Endothelial cell of umbilical vein (primary cell): ENCODE measurements around the gene VAV2. TPM values are rescaled to one million over a fixed set of nuclear protein-coding genes. Genes with fewer than 3 reads are reported as not detected.

Source experiments
- BruUV-seq: library from RNA; stranded (reverse); fragments of 400-500 nt; replicated peaks from 2 replicates; lab custom pipeline; 2021; lab: Mats Ljungman, UMichigan
- CTCF ChIA-PET: fragments of 300-600, 350-600 bp; sonication (Branson Sonifier 250); formaldehyde crosslinking; loops from one replicate; lab custom pipeline; 2021; ENCODE audit warnings: antibody characterized with exemption, inconsistent platforms; lab: Charles Lee
- POLR2A ChIA-PET: fragments of 300-600, 350-600 bp; sonication (Branson Sonifier 250); formaldehyde crosslinking; loops from one replicate; lab custom pipeline; 2021; ENCODE audit warnings: antibody characterized with exemption, inconsistent platforms; lab: Charles Lee
- DNase-seq: peaks from one replicate; pipeline ENCODE4 v3.0.0-alpha.2; 2011; ENCODE audit warnings: low read depth, low spot score
- FAIRE-seq: peaks from 2 replicates; lab custom pipeline; 2011; peaks lifted over from hg19 to GRCh38; lab: Jason Lieb, UNC
- H2AFZ ChIP-seq: 2 replicates; pipeline ENCODE4 v1.6.0; 2012; ENCODE audit warnings: low read depth, low read length, control low read depth, inconsistent platforms
- H3K27ac ChIP-seq: 2 replicates; pipeline ENCODE4 v1.5.1; 2011; ENCODE audit warnings: low read depth, mild to moderate bottlenecking, control low read depth, low read length, moderate library complexity; ENCODE audit not compliant: insufficient read depth
- H3K27me3 ChIP-seq, 2 experiments: 2 replicates each; pipeline versions ENCODE4 v1.6.0 to v1.6.1; 2011; ENCODE audit warnings: low read length in 2 of 2, mixed read lengths in 1 of 2; ENCODE audit not compliant: control insufficient read depth in 2 of 2, insufficient read depth in 2 of 2
- H3K36me3 ChIP-seq, 2 experiments: 2 replicates in 1 of 2; 3 replicates in 1 of 2; pipeline ENCODE4 v1.5.1; 2011; ENCODE audit warnings: low read length in 2 of 2, mild to moderate bottlenecking in 1 of 2, moderate library complexity in 1 of 2; ENCODE audit not compliant: control insufficient read depth in 2 of 2, insufficient read depth in 2 of 2; ENCODE audit errors: extremely low read depth in 1 of 2
- H3K4me1 ChIP-seq: 3 replicates; pipeline ENCODE4 v1.5.1; 2011; ENCODE audit warnings: mild to moderate bottlenecking, low read length; ENCODE audit not compliant: control insufficient read depth, insufficient read depth; ENCODE audit errors: extremely low read depth
- H3K4me2 ChIP-seq: 2 replicates; pipeline ENCODE4 v1.6.1; 2011; ENCODE audit warnings: low read length, control low read depth, mixed read lengths; ENCODE audit not compliant: insufficient read depth
- H3K4me3 ChIP-seq, 3 experiments: fragments of 200-600 bp in 1 of 3; sonication (generic), shearing (Covaris generic) in 1 of 3; replicated peaks in 1 of 3; 2 replicates each; pipeline ENCODE4 v1.5.1; 2011 to 2016; ENCODE audit warnings: control low read depth in 3 of 3, low read length in 3 of 3, mild to moderate bottlenecking in 2 of 3, inconsistent platforms in 1 of 3, low read depth in 1 of 3, moderate library complexity in 1 of 3; ENCODE audit not compliant: insufficient read depth in 1 of 3
- H3K79me2 ChIP-seq: 2 replicates; pipeline ENCODE4 v1.6.0; 2012; ENCODE audit warnings: low read length, inconsistent platforms; ENCODE audit not compliant: control insufficient read depth, insufficient read depth
- H3K9ac ChIP-seq: replicated peaks from 2 replicates; pipeline ENCODE3; 2011; ENCODE audit warnings: low read length, control low read depth; ENCODE audit not compliant: insufficient read depth; ENCODE audit errors: extremely low read depth
- H3K9me1 ChIP-seq: replicated peaks from 3 replicates; pipeline ENCODE4 v1.6.0; 2011; ENCODE audit warnings: mild to moderate bottlenecking, low read length; ENCODE audit not compliant: control insufficient read depth, insufficient read depth; ENCODE audit errors: extremely low read depth
- H3K9me3 ChIP-seq: replicated peaks from 2 replicates; pipeline ENCODE4 v1.5.1; 2012; ENCODE audit warnings: low read length, inconsistent platforms; ENCODE audit not compliant: control insufficient read depth, insufficient read depth
- H4K20me1 ChIP-seq: replicated peaks from 2 replicates; pipeline ENCODE3; 2011; ENCODE audit warnings: mild to moderate bottlenecking, low read length; ENCODE audit not compliant: control insufficient read depth, insufficient read depth; ENCODE audit errors: extremely low read depth
- EZH2 ChIP-seq: IDR thresholded peaks from 2 replicates; pipeline ENCODE4 v1.6.1; 2012; ENCODE audit warnings: borderline replicate concordance, low read depth, mild to moderate bottlenecking, moderate library complexity, low read length, inconsistent platforms; ENCODE audit not compliant: severe bottlenecking
- FOS ChIP-seq: IDR thresholded peaks from 2 replicates; pipeline ENCODE4 v1.6.1; 2011; ENCODE audit warnings: mild to moderate bottlenecking, low read length, moderate library complexity, borderline replicate concordance; ENCODE audit not compliant: insufficient read depth
- GATA2 ChIP-seq: IDR thresholded peaks from 2 replicates; pipeline ENCODE4 v1.7.0; 2011; ENCODE audit warnings: low read depth, mild to moderate bottlenecking, moderate library complexity, mixed read lengths, low read length; ENCODE audit not compliant: insufficient read length, insufficient read depth
- JUN ChIP-seq: IDR thresholded peaks from 2 replicates; pipeline ENCODE4 v1.6.1; 2011; ENCODE audit warnings: borderline replicate concordance, low read depth; ENCODE audit not compliant: insufficient read length, insufficient read depth
- MYC ChIP-seq: IDR thresholded peaks from one replicate; pipeline ENCODE4 v1.6.1; 2011; ENCODE audit warnings: mild to moderate bottlenecking, low read depth, low read length
- POLR2A ChIP-seq: IDR thresholded peaks from 2 replicates; pipeline ENCODE4 v1.6.1; 2012; ENCODE audit warnings: low read depth, mild to moderate bottlenecking, control low read depth, low read length
- POLR2AphosphoS5 ChIP-seq: IDR thresholded peaks from 2 replicates; pipeline ENCODE4 v1.6.1; 2012; ENCODE audit warnings: low read depth, mild to moderate bottlenecking, control low read depth, low read length, moderate library complexity; ENCODE audit not compliant: insufficient read depth
- dilution Hi-C: fragments of 300-500 bp; cut with MboI; formaldehyde crosslinking; loops from one replicate; pipeline ENCODE4 v1.15.0; 2019; ENCODE audit warnings: low sequenced_read_pairs; ENCODE audit not compliant: extremely low pct_ligation_motif_present
- intact Hi-C: fragments of 100-400 bp; cut with micrococcal nuclease; formaldehyde crosslinking; loops from one replicate; pipeline ENCODE4 v1.10.0; 2022
- polyA plus RNA-seq, 4 experiments: library from polyadenylated mRNA; depleted of rRNA in 3 of 4; stranded (reverse) in 3 of 4; unstranded in 1 of 4; fragments of >200 nt; gene quantifications; 2 replicates each; pipeline versions ENCODE4 v1.2.1 to v1.2.3, GENCODE V29; 2011 to 2012; ENCODE audit warnings: missing spikeins in 1 of 4
- total RNA-seq: library from RNA; stranded (reverse); gene quantifications from 2 replicates; pipeline ENCODE4 v1.2.3, GENCODE V29; 2021
- TF ChIP-seq, protein P1 (sequence below): IDR thresholded peaks from 2 replicates; pipeline ENCODE4 v1.6.1; 2011; ENCODE audit not compliant: insufficient read depth, insufficient read length
- TF ChIP-seq, protein P2 (sequence below), 2 donors: IDR thresholded peaks; 1 replicate in 1 of 2; 2 replicates in 1 of 2; pipeline ENCODE4 v1.5.1; 2011; ENCODE audit warnings: low read length in 2 of 2, mild to moderate bottlenecking in 2 of 2, moderate library complexity in 2 of 2, control low read depth in 1 of 2, inconsistent platforms in 1 of 2, low read depth in 1 of 2; ENCODE audit not compliant: insufficient read depth in 1 of 2; ENCODE audit errors: extremely low read depth in 1 of 2

The VAV2 gene
- total and polyA plus RNA-seq, 2 donors (not counting 3 experiments of a cell fraction or from before 2014, with no cell fraction given), result 10.6 to 30.6 TPM

DNA sequence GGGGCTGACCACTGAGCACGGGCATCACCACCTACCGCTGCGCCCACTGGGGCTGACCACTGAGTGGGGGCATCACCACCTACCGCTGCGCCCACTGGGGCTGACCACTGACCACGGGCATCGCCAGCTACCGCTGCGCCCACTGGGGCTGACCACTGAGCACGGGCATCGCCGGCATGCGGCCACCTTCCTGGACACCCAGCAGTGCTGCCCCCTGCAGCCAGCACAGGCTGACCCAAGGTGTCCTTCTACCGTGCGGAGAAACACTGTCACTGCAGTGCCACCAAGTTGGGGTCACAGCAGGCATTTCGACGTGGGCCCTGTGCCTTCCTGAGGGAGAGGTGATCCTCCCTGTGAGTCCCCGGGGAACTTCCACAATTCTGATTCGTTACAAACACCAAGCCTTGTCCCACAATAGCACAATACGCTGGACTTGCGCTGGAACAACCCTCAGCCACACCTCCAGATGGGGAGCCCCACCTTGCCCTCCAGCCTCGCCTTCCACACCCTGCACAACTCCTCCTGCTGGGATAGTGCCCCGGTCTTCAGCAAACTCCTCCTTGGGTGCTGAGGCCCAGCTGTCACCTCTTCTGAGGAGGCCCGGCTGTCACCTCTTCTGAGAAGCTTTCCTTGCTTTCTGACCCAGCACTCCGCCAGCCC lies 163.7 kb downstream of the VAV2 start:
- TF ChIP-seq, protein P1, sequence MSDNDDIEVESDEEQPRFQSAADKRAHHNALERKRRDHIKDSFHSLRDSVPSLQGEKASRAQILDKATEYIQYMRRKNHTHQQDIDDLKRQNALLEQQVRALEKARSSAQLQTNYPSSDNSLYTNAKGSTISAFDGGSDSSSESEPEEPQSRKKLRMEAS, result no peak
- TF ChIP-seq EZH2, result no peak
- no peak for TF ChIP-seq GATA2
- no peak for TF ChIP-seq JUN
- no peak for TF ChIP-seq POLR2A
- TF ChIP-seq MYC, result no peak
- TF ChIP-seq, protein P2, sequence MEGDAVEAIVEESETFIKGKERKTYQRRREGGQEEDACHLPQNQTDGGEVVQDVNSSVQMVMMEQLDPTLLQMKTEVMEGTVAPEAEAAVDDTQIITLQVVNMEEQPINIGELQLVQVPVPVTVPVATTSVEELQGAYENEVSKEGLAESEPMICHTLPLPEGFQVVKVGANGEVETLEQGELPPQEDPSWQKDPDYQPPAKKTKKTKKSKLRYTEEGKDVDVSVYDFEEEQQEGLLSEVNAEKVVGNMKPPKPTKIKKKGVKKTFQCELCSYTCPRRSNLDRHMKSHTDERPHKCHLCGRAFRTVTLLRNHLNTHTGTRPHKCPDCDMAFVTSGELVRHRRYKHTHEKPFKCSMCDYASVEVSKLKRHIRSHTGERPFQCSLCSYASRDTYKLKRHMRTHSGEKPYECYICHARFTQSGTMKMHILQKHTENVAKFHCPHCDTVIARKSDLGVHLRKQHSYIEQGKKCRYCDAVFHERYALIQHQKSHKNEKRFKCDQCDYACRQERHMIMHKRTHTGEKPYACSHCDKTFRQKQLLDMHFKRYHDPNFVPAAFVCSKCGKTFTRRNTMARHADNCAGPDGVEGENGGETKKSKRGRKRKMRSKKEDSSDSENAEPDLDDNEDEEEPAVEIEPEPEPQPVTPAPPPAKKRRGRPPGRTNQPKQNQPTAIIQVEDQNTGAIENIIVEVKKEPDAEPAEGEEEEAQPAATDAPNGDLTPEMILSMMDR (IDR thresholded peaks at IDR 0.05; ENCODE audit: extremely low read depth in 1 of 2, insufficient read depth in 1 of 2, low read depth in 1 of 2, low read length in 2 of 2), result no peak
- TF ChIP-seq POLR2AphosphoS5, result no peak
- no peak for TF ChIP-seq FOS
- H3K4me3 ChIP-seq, result no peak overlapping the region
- dilution Hi-C loops, result no loop called here
- DNase-seq (no peak), FAIRE-seq (no peak)
- no peaks in the 10 kb centered on the region for H4K20me1 ChIP-seq
- H3K27me3 ChIP-seq, result no peaks in the 10 kb centered on the region
- no peaks in the 10 kb centered on the region for H3K4me1 ChIP-seq
- ChIA-PET POLR2A (no interaction called here), CTCF (no interaction called here)
- BruUV-seq, result no TSS peak
- intact Hi-C loops, result no loop called here
- H3K36me3 ChIP-seq, result peaks cover 0 to 2% of the 10 kb centered on the region in 2 experiments
- no peak overlapping the region for H3K9ac ChIP-seq
- H2AFZ ChIP-seq, result no peak overlapping the region
- no peaks in the 10 kb centered on the region for H3K79me2 ChIP-seq
- no peaks in the 10 kb centered on the region for H3K9me3 ChIP-seq
- no peak overlapping the region for H3K4me2 ChIP-seq
- no peak overlapping the region for H3K27ac ChIP-seq
- no peaks in the 10 kb centered on the region for H3K9me1 ChIP-seq
